ENCODE measurements around the gene OTOR. TPM values are rescaled to one million over a fixed set of nuclear protein-coding genes. Genes with fewer than 3 reads are reported as not detected.
A peak's percentile ranks its signal among the peaks of the same experiment; 100 is the strongest.

OTOR gene
- total and polyA plus RNA-seq, 2 of the 13 experiments (the other 11 are each of a cell fraction or from before 2014, with no cell fraction given), result not detected

GRCh38 chr20:16761305-16761829, 13.2 kb downstream of the OTOR start (continued):
- TF ChIP-seq, protein P1, sequence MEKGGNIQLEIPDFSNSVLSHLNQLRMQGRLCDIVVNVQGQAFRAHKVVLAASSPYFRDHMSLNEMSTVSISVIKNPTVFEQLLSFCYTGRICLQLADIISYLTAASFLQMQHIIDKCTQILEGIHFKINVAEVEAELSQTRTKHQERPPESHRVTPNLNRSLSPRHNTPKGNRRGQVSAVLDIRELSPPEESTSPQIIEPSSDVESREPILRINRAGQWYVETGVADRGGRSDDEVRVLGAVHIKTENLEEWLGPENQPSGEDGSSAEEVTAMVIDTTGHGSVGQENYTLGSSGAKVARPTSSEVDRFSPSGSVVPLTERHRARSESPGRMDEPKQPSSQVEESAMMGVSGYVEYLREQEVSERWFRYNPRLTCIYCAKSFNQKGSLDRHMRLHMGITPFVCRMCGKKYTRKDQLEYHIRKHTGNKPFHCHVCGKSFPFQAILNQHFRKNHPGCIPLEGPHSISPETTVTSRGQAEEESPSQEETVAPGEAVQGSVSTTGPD (CRISPR knock-in tag; IDR thresholded peaks at IDR 0.05), result no peak
- TF ChIP-seq KLF12 (CRISPR knock-in tag; IDR thresholded peaks at IDR 0.05; ENCODE audit: borderline replicate concordance) (no peak), ZNF335 (CRISPR knock-in tag; IDR thresholded peaks at IDR 0.05) (0 out of 2 replicates have a peak, but pooled peaks have one; percentile 37), ZNF720 (CRISPR knock-in tag; IDR thresholded peaks at IDR 0.05) (no peak), HHEX (CRISPR knock-in tag; IDR thresholded peaks at IDR 0.05) (no peak), ZFYVE20 (CRISPR knock-in tag; IDR thresholded peaks at IDR 0.05; ENCODE audit: borderline replicate concordance, low read depth) (no peak), ZNF691 (CRISPR knock-in tag; IDR thresholded peaks at IDR 0.05; ENCODE audit: borderline replicate concordance, low read depth) (no peak), ZNF326 (CRISPR knock-in tag; IDR thresholded peaks at IDR 0.05; ENCODE audit: borderline replicate concordance) (no peak), ZNF557 (CRISPR knock-in tag; IDR thresholded peaks at IDR 0.05) (no peak), SOX5 (CRISPR knock-in tag; IDR thresholded peaks at IDR 0.05; ENCODE audit: borderline replicate concordance) (peak; percentile 14; the same call in 1 of the 2 replicates), PHF20 (CRISPR knock-in tag; IDR thresholded peaks at IDR 0.05) (no peak), ZBTB7B (CRISPR knock-in tag; IDR thresholded peaks at IDR 0.05) (no peak), CENPBD1 (CRISPR knock-in tag; IDR thresholded peaks at IDR 0.05; ENCODE audit: borderline replicate concordance, low read depth) (no peak), SP2 (CRISPR knock-in tag; IDR thresholded peaks at IDR 0.05) (no peak), ZNF687 (CRISPR knock-in tag; IDR thresholded peaks at IDR 0.05) (no peak), ZNF468 (CRISPR knock-in tag; IDR thresholded peaks at IDR 0.05) (no peak), FIP1L1 (IDR thresholded peaks at IDR 0.05; ENCODE audit: borderline replicate concordance, insufficient read depth, low read depth, low read length) (no peak), MEF2D (CRISPR knock-in tag; IDR thresholded peaks at IDR 0.05) (no peak), ZNF850 (CRISPR knock-in tag; conservative IDR thresholded peaks at IDR 0.05) (no peak)

Measured in HepG2 (cell line).